Ovary (tissue), 3 donors: ENCODE measurements around the gene MSI2.

Source experiments
- EP300 ChIP-seq: sonication (generic); formaldehyde crosslinking; IDR thresholded peaks from one replicate; pipeline ENCODE4 v1.6.1; 2017; ENCODE audit warnings: antibody characterized with exemption
- POLR2A ChIP-seq: fragments of 450-650 bp; IDR thresholded peaks from one replicate; pipeline ENCODE4 v1.6.1; 2017; ENCODE audit warnings: antibody characterized with exemption, mild to moderate bottlenecking, moderate library complexity
- TF ChIP-seq, protein P1 (sequence below), 3 donors: fragments of 450-650 bp in 2 of 3; fragments of 200-600 bp in 1 of 3; IDR thresholded peaks; one replicate each; pipeline versions ENCODE4 v1.5.1 to v1.8.0; 2016 to 2022; ENCODE audit warnings: antibody characterized with exemption in 3 of 3, mild to moderate bottlenecking in 1 of 3
- donor health status: DM: no; HTN: no; CAD: no.

DNA sequence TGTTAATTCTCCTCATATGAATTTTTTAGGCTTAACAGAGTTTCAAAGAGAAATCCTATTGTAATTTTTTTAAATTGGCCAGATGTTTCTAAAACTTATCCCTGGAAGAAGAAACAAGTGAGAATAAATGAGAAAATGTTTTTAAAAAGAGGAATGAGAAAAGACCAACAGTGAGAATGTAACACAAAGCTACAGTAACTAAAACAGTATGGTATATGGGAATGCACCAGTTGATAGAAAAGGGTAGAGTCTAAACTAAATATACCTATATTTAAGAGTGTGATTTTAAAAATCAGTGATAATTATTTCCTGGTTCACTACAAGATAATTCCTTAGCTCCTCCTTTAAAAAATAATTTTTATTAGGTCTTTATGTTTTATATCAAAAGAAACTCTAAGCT lies 360.9 kb downstream of the MSI2 start:
- TF ChIP-seq, protein P1, sequence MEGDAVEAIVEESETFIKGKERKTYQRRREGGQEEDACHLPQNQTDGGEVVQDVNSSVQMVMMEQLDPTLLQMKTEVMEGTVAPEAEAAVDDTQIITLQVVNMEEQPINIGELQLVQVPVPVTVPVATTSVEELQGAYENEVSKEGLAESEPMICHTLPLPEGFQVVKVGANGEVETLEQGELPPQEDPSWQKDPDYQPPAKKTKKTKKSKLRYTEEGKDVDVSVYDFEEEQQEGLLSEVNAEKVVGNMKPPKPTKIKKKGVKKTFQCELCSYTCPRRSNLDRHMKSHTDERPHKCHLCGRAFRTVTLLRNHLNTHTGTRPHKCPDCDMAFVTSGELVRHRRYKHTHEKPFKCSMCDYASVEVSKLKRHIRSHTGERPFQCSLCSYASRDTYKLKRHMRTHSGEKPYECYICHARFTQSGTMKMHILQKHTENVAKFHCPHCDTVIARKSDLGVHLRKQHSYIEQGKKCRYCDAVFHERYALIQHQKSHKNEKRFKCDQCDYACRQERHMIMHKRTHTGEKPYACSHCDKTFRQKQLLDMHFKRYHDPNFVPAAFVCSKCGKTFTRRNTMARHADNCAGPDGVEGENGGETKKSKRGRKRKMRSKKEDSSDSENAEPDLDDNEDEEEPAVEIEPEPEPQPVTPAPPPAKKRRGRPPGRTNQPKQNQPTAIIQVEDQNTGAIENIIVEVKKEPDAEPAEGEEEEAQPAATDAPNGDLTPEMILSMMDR (IDR thresholded peaks at IDR 0.05): no peak
- no peak for TF ChIP-seq POLR2A
- no peak for TF ChIP-seq EP300
